ENCODE measurements around the gene SMPX. TPM values are rescaled to one million over a fixed set of nuclear protein-coding genes. Genes with fewer than 3 reads are reported as not detected.

Gene SMPX
- total RNA-seq, 2 donors from 2014 or later = not detected

DNA sequence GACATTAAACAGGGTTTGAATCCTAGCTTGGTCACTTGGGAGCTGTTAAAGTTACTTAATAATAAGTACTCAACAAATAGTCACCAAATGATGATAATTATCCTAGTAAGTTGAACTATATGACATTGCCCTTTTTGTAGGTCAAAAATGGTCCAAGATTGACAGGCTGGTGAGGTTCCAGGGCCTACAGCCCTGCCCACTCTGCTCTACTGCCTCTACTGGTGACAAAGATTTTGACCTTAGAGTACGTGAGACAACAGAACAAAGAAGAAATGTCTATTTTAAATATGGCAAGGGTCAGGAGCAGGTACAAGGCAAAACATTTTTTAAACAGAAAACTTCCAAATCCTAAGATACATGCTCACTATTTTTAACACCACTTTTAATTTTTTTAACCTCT, 572 bp upstream of the SMPX start:
- intact Hi-C loops (cut with DNase I) = no loop called here
- Histone ChIP-seq H3K36me3 (replicated peaks in 1 of 2; ENCODE audit: insufficient read depth in 1 of 2, low read depth in 2 of 2) (no peaks in the 10 kb centered on the region), H3K4me3 (no peak overlapping the region), H3K9me3 (no peaks in the 10 kb centered on the region), H3K27ac (no peak overlapping the region), H3K27me3 (no peaks in the 10 kb centered on the region), H3K4me1 (peaks cover 4% of the 10 kb centered on the region)
- 84 to 100% methylated on average over 1 of the region's 1 CpG for WGBS, 2 donors
- no peak for TF ChIP-seq POLR2A (IDR thresholded peaks at IDR 0.05)
- no peak for TF ChIP-seq CTCF (IDR thresholded peaks at IDR 0.05)
- DNase-seq = no peak
- no peak for ATAC-seq

GRCh38 chrX:21756785-21757529, 959 bp downstream of the SMPX start:
- no peak overlapping the region for H3K27ac ChIP-seq
- H3K9me3 ChIP-seq = no peaks in the 10 kb centered on the region
- no peak for ATAC-seq
- no peaks in the 10 kb centered on the region for H3K36me3 ChIP-seq (replicated peaks in 1 of 2; ENCODE audit: insufficient read depth in 1 of 2, low read depth in 2 of 2)
- DNase-seq = no peak
- no peaks in the 10 kb centered on the region for H3K27me3 ChIP-seq
- no peak overlapping the region for H3K4me3 ChIP-seq
- TF ChIP-seq CTCF (IDR thresholded peaks at IDR 0.05) = no peak
- no peak for TF ChIP-seq POLR2A (IDR thresholded peaks at IDR 0.05)
- intact Hi-C loops (cut with DNase I) = no loop called here
- peaks cover 4% of the 10 kb centered on the region for H3K4me1 ChIP-seq
- WGBS, 2 donors = 17 to 18% methylated on average over 5 to 6 of the region's 6 CpGs

GRCh38 chrX:21749924-21750323, 8.0 kb downstream of the SMPX start:
- H3K27ac ChIP-seq = no peak overlapping the region
- no peak for TF ChIP-seq CTCF (IDR thresholded peaks at IDR 0.05)
- TF ChIP-seq POLR2A (IDR thresholded peaks at IDR 0.05) = no peak
- no peaks in the 10 kb centered on the region for H3K9me3 ChIP-seq
- no peaks in the 10 kb centered on the region for H3K36me3 ChIP-seq (replicated peaks in 1 of 2; ENCODE audit: insufficient read depth in 1 of 2, low read depth in 2 of 2)
- intact Hi-C loops (cut with DNase I) = no loop called here
- no peak for DNase-seq
- no peak for ATAC-seq
- H3K4me3 ChIP-seq = no peak overlapping the region
- WGBS, 2 donors = 67 to 89% methylated on average over 1 of the region's 1 CpG
- no peaks in the 10 kb centered on the region for H3K27me3 ChIP-seq
- H3K4me1 ChIP-seq = no peaks in the 10 kb centered on the region

DNA sequence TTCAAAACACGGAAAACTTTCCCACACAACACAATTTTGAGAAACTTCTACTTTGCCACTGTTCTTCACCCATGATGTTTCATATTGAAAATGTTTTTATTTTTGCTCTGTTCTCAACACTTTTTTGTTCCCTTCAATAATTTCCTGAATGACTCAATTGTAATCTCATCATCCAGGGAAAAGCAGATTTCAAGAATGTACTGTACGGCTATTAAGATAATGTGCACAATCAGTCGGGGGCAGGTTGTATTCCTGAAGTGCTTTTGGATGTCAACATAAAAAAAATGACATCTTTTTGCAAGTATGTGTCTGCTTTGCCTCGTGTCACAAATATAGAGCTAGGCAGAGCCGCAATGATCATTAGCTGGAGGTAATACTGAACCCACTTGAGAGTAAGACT, 9.7 kb downstream of the SMPX start:
- H3K27me3 ChIP-seq = no peaks in the 10 kb centered on the region
- intact Hi-C loops (cut with DNase I) = no loop called here
- H3K9me3 ChIP-seq = no peaks in the 10 kb centered on the region
- DNase-seq (no peak), ATAC-seq (no peak)
- no peak overlapping the region for H3K4me3 ChIP-seq
- TF ChIP-seq POLR2A (IDR thresholded peaks at IDR 0.05) = no peak
- no peak for TF ChIP-seq CTCF (IDR thresholded peaks at IDR 0.05)
- H3K27ac ChIP-seq = no peak overlapping the region
- no peaks in the 10 kb centered on the region for H3K36me3 ChIP-seq (replicated peaks in 1 of 2; ENCODE audit: insufficient read depth in 1 of 2, low read depth in 2 of 2)
- no peaks in the 10 kb centered on the region for H3K4me1 ChIP-seq
- 46 to 48% methylated on average over 5 of the region's 5 CpGs for WGBS, 2 donors

- WGBS, 2 donors = 44 to 47% methylated on average over 4 of the region's 4 CpGs
- ATAC-seq (no peak), DNase-seq (no peak)
- intact Hi-C loops (cut with DNase I) = no loop called here
- H3K27me3 ChIP-seq = no peaks in the 10 kb centered on the region
- H3K9me3 ChIP-seq = no peaks in the 10 kb centered on the region
- no peaks in the 10 kb centered on the region for H3K4me1 ChIP-seq
- H3K4me3 ChIP-seq = no peak overlapping the region
- TF ChIP-seq CTCF (IDR thresholded peaks at IDR 0.05) = no peak
- no peak for TF ChIP-seq POLR2A (IDR thresholded peaks at IDR 0.05)
- no peak overlapping the region for H3K27ac ChIP-seq
- H3K36me3 ChIP-seq (replicated peaks in 1 of 2; ENCODE audit: insufficient read depth in 1 of 2, low read depth in 2 of 2) = no peaks in the 10 kb centered on the region
Measured at GRCh38 chrX:21747558-21747957, 10.4 kb downstream of the SMPX start.
